Renal cortical epithelial cell (primary cell): ENCODE measurements around the gene TEX2. TPM values are rescaled to one million over a fixed set of nuclear protein-coding genes. Genes with fewer than 3 reads are reported as not detected.
"Not testable (repeated sequence)": the region's sequence is repeated elsewhere in the genome, so short reads cannot be mapped to it uniquely, and the experiment has no call there.

Experiments
- DNase-seq: peaks from one replicate; pipeline ENCODE4 v3.0.0-alpha.2; 2011; ENCODE audit warnings: low read depth
- total RNA-seq: library from RNA; depleted of rRNA; stranded (reverse); fragments of >200 nt; gene quantifications from 2 replicates; pipeline ENCODE4 v1.2.3, GENCODE V29; 2014

Gene TEX2
- total RNA-seq, 1 donor from 2014 or later, result 62.6 TPM

GRCh38 chr17:64264891-64265290, 1.8 kb upstream of the TEX2 start:
- peak; percentile 83 for DNase-seq

GRCh38 chr17:64262198-64262999, 661 bp downstream of the TEX2 start:
- DNase-seq, result no peak

DNA sequence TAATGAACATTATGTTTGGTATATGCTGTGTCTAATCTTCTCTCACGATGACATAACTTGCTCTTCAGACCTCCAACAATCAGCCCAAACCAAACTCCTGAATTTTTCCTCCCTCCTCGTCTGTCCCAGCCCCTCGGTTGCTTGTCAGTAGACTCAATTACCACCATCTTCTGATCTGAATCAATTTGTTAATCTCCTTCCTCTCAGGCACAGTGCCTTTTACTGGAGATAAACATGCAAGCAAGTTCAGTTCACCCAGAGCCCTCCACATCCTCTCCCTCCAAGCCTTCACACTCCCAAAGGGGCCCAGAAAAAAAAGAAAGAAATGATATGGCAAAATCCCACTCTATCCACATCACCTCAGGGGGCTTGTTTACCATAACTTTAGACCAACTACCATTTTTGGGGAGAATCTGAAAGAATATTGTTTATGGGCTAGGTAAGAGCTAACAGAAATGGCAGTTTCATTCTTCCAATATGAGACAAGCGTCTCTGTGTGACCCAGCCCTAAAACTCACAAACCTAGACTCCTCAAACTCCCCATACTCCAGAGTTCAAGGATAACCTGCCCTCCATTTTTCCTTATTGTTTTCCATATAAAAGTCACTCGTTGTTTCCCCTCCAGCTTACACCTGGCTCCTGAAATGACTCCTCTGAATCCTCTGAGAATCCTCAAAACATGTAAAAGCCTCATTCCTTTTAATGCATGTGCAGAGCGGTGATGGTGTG, 1.5 kb downstream of the TEX2 start:
- no peak for DNase-seq

DNA sequence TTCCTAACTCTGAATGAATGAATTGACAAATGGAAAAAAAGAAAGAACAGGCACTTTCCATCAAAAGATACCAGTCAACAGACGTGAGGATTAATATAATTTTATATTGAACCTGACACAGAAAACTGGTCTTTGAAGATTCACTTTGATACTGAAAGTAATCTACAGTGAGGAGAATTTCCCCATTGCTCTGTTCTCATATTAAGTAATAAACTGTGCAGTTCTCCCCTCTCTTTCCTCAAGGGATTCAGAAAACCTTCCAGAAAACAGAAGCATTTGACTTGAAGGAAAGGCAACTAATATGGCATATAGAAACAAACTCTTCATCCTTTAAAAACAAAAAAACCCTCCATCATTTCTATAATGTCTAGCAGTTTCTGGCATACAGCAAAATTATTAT, 2.2 kb downstream of the TEX2 start:
- DNase-seq, result no peak

GRCh38 chr17:64259922-64260321, 3.1 kb downstream of the TEX2 start:
- DNase-seq, result peak; percentile 84

GRCh38 chr17:64259426-64259825, 3.6 kb downstream of the TEX2 start:
- peak; percentile 72 for DNase-seq

DNA sequence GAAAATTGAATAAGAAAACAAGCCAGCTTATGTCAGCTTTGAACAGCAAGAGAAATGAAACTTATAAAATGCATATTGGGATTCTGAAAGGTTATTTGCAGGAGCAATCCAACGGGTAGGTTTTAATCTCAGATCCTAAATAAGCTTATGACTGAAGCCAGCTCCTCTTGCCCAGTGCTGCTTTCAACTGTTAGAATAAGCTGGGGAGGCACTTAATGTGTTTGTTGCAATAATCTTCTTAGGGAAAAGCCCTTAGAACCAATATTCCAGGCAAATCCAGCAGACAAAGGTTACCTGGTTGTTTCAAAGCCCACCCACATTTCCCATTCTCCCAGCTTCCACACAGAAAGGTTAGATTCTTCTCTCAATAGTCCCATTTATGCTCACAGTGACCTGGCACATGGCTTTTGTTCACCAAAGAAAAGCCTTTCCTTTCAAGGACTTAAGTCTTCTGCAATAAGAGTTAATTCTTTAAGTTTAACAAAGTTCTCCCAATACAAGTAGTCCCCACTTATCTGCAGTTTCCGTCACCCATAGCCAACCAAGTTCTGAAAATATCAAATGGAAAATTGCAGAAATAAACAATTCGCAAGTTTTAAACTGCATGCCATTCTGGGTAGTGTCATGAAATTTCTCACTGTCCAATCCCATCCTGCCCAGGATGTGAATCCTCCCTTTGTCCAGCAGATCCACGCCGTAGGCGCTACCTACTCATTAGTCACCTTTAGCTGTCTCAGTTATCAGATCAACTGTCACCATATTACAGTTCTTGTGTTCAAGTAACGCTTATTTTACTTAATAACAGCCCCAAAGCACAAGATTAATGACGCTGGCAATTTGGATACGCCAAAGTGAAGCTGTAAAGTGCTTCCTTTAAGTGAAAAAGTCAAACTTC, 5.9 kb downstream of the TEX2 start:
- no peak for DNase-seq

- no peak for DNase-seq
These were observed 7.3 kb downstream of the TEX2 start for GRCh38 chr17:64255764-64256163.

- no peak for DNase-seq
These were observed 8.3 kb downstream of the TEX2 start for GRCh38 chr17:64254755-64255154.

- no peak for DNase-seq
These were observed 9.6 kb downstream of the TEX2 start for GRCh38 chr17:64253470-64253869.

DNA sequence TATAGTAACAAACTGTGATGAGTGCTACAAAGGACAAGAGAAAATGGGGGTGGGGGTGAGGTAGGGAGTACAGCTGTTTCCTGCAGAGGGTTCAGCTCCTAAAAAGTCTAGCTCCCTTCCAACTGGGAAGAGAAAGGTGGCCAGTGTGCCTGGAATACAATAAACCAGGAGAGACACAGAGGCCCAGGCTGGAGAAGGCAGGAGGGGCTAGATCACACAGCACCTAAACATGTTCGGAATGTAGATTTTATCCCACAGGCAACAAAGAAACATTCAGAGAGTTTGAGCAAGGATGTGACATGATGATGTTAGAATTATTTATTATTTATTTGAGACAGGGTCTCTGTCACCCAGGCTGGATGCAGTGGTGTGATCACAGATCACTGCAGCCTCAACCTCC, 10.2 kb downstream of the TEX2 start:
- no peak for DNase-seq

DNA sequence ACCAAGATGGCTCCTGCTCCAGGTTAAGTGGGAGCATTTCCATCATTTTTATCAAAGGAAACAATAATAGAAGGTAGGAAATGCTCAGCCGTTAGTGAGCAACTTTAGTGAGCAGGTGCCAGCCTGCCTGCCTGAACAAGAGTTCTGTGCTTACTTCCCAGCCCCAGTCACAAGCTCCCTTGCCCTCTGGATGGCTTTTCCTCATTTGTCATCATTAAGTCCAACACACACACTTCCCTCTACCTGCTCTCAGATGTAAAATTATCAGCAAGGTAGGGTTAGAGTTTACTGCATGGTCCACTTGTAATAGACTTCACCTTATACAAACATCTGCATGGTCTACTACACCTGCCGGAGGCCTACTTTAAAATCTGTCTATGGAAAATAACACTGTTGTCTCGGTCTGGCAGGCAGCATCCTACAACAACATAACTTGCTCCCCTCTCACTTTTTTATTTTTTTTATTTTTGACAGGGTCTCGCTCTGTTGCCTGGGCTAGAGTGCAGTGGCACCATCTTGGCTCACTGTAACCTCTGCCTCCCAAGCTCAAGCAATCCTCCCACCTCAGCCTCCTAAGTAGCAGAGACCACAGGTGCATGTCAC, 12.7 kb downstream of the TEX2 start:
- peak; percentile 24 for DNase-seq

- DNase-seq, result no peak
These were observed 15.2 kb downstream of the TEX2 start for GRCh38 chr17:64247836-64248235.

- DNase-seq, result no peak
These were observed 17.6 kb downstream of the TEX2 start for GRCh38 chr17:64245218-64246145.

DNA sequence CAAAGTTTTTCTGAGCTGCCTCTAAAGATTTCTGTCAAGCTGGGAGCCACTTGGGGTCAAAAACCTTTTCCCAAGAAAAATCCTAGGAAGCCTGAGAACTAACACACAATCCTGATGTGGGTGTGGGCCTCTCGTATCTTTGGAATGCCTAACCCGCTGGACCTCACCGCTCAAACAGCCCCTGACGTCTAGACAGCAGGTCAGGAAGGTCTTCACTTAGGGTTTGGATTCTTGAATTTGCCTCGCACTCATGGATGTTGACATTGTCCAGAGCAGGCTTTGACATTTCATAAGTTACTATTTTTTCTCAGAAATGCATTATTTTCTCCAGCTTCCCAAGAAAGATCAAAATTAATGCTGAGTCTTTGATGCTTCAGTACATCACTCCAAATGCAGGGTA, 18.9 kb downstream of the TEX2 start:
- no peak for DNase-seq

GRCh38 chr17:64243340-64243739, 19.7 kb downstream of the TEX2 start:
- DNase-seq, result no peak

GRCh38 chr17:64242633-64243032, 20.4 kb downstream of the TEX2 start:
- no peak for DNase-seq

DNA sequence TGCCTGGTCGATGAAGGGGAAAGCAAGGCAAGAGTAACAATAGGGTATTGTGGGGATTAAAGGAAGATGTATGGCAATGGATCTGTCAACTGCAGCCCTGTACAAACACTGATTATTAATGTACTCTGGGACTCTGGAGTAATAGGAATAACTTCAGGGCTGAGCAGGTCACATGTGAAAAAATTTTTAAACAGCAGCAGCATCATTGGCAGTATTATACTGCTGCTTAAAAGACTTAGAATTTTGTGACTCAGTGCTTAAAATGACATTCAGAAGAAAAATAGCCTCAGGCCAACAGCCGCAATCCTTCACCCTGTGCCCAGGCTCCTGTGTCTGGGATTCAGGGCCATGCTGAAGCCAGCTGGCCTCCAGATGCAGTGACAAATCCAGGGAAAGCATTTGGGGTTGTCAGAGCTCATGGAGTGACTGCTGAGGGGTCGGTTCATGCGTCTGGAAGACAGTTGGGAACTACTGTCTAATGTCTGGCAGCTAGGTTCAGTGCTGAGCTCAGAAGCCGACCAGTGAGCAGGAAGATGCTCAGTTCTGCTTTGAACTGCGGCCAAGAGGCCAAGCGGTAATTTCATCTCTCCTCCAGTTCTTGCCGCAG, 22.2 kb downstream of the TEX2 start:
- peak; percentile 81 for DNase-seq

GRCh38 chr17:64240261-64240740, 22.8 kb downstream of the TEX2 start:
- no peak for DNase-seq

GRCh38 chr17:64238449-64238848, 24.6 kb downstream of the TEX2 start:
- not testable (repeated sequence) for DNase-seq
